H9 (cell line): ENCODE results near the gene FAM114A1. TPM values are rescaled to one million over a fixed set of nuclear protein-coding genes. Genes with fewer than 3 reads are reported as not detected.
A peak's percentile ranks its signal among the peaks of the same experiment; 100 is the strongest.

Experiments used
- DNase-seq: peaks from one replicate; pipeline ENCODE4 v3.0.0-alpha.2; 2017
- H2AFZ ChIP-seq: one replicate; pipeline ENCODE4 v1.6.1; 2013; ENCODE audit warnings: mild to moderate bottlenecking, low read length, control low read depth, moderate library complexity
- H2AK5ac ChIP-seq: 2 replicates; pipeline ENCODE4 v1.6.1; 2013; ENCODE audit warnings: low read length, control low read depth, mixed read lengths; ENCODE audit not compliant: insufficient read length
- H2BK120ac ChIP-seq: one replicate; pipeline ENCODE4 v1.6.1; 2013; ENCODE audit warnings: low read depth, mild to moderate bottlenecking, low read length, control low read depth, inconsistent platforms; ENCODE audit not compliant: poor library complexity, severe bottlenecking
- H2BK12ac ChIP-seq: 2 replicates; pipeline ENCODE4 v1.6.1; 2013; ENCODE audit warnings: low read length, control low read depth, mixed read lengths, low read depth; ENCODE audit not compliant: insufficient read length
- H2BK15ac ChIP-seq: 2 replicates; pipeline ENCODE4 v1.6.1; 2013; ENCODE audit warnings: low read depth, low read length, control low read depth
- H2BK20ac ChIP-seq: one replicate; pipeline ENCODE4 v1.6.1; 2013; ENCODE audit warnings: low read depth, mild to moderate bottlenecking, low read length, control low read depth, inconsistent platforms; ENCODE audit not compliant: poor library complexity, severe bottlenecking
- H2BK5ac ChIP-seq: 2 replicates; pipeline ENCODE4 v1.6.1; 2013; ENCODE audit warnings: low read length, control low read depth, mixed read lengths; ENCODE audit not compliant: insufficient read length
- H3K14ac ChIP-seq: 2 replicates; pipeline ENCODE4 v1.6.1; 2013; ENCODE audit warnings: low read length, control low read depth; ENCODE audit not compliant: insufficient read depth
- H3K18ac ChIP-seq: 2 replicates; pipeline ENCODE4 v1.6.1; 2013; ENCODE audit warnings: low read depth, mild to moderate bottlenecking, mixed read lengths, low read length, control low read depth; ENCODE audit not compliant: insufficient read length
- H3K23ac ChIP-seq: 2 replicates; pipeline ENCODE4 v1.6.1; 2013; ENCODE audit warnings: low read length, control low read depth, mixed read lengths, low read depth; ENCODE audit not compliant: insufficient read length
- H3K23me2 ChIP-seq: 2 replicates; pipeline ENCODE4 v1.6.1; 2013; ENCODE audit warnings: low read depth, mild to moderate bottlenecking, mixed read lengths, low read length, control low read depth; ENCODE audit not compliant: insufficient read length, poor library complexity, severe bottlenecking
- H3K27ac ChIP-seq: 2 replicates; pipeline ENCODE4 v1.5.1; 2013; ENCODE audit warnings: low read length, control low read depth, mixed read lengths, low read depth; ENCODE audit not compliant: insufficient read length
- H3K27me3 ChIP-seq: 2 replicates; pipeline ENCODE4 v1.6.1; 2013; ENCODE audit warnings: low read length, control low read depth, inconsistent platforms; ENCODE audit not compliant: insufficient read depth
- H3K4ac ChIP-seq: 2 replicates; pipeline ENCODE4 v1.6.1; 2013; ENCODE audit warnings: low read depth, mild to moderate bottlenecking, control low read depth, inconsistent platforms, low read length, moderate library complexity
- H3K4me1 ChIP-seq: 2 replicates; pipeline ENCODE4 v1.6.1; 2013; ENCODE audit warnings: low read length, control low read depth, inconsistent platforms; ENCODE audit not compliant: insufficient read depth
- H3K4me2 ChIP-seq: 2 replicates; pipeline ENCODE4 v1.6.1; 2013; ENCODE audit warnings: low read length, control low read depth, mixed read lengths; ENCODE audit not compliant: insufficient read length, insufficient read depth
- H3K56ac ChIP-seq: 2 replicates; pipeline ENCODE4 v1.6.1; 2013; ENCODE audit warnings: low read depth, mild to moderate bottlenecking, mixed read lengths, low read length, control low read depth; ENCODE audit not compliant: insufficient read length
- H3K79me1 ChIP-seq: 2 replicates; pipeline ENCODE4 v1.6.1; 2013; ENCODE audit warnings: low read depth, mild to moderate bottlenecking, moderate library complexity, low read length, control low read depth, inconsistent platforms; ENCODE audit not compliant: insufficient read depth, poor library complexity, severe bottlenecking
- H3K79me2 ChIP-seq: 2 replicates; pipeline ENCODE4 v1.6.1; 2013; ENCODE audit warnings: low read length, control low read depth, inconsistent platforms; ENCODE audit not compliant: insufficient read depth
- H3K9ac ChIP-seq: 2 replicates; pipeline ENCODE4 v1.6.1; 2013; ENCODE audit warnings: low read length, control low read depth, mixed read lengths; ENCODE audit not compliant: insufficient read length; ENCODE audit errors: extremely low read depth
- H3K9me3 ChIP-seq: one replicate; pipeline ENCODE4 v1.6.1; 2013; ENCODE audit warnings: low read depth, low read length, inconsistent platforms; ENCODE audit not compliant: control insufficient read depth
- H3T11ph ChIP-seq: one replicate; pipeline ENCODE4 v1.6.1; 2013; ENCODE audit warnings: mild to moderate bottlenecking, low read length, control low read depth, inconsistent platforms
- H4K20me1 ChIP-seq: one replicate; pipeline ENCODE4 v1.6.1; 2013; ENCODE audit not compliant: control insufficient read depth, insufficient read length, insufficient read depth
- H4K5ac ChIP-seq: 2 replicates; pipeline ENCODE4 v1.6.1; 2013; ENCODE audit warnings: low read depth, mild to moderate bottlenecking, mixed read lengths, low read length, control low read depth; ENCODE audit not compliant: insufficient read length
- H4K8ac ChIP-seq: replicated peaks from 2 replicates; pipeline ENCODE4 v1.6.1; 2013; ENCODE audit warnings: low read length, control low read depth, mixed read lengths, low read depth; ENCODE audit not compliant: insufficient read length
- H4K91ac ChIP-seq: 2 replicates; pipeline ENCODE4 v1.6.1; 2013; ENCODE audit warnings: low read depth, mild to moderate bottlenecking, moderate library complexity, mixed read lengths, low read length, control low read depth; ENCODE audit not compliant: insufficient read length
- H3K27ac Mint-ChIP-seq, 3 experiments: 2 replicates in 2 of 3; 3 replicates in 1 of 3; pipeline ENCODE4 v1.8.0; 2020 to 2021; ENCODE audit warnings: mixed read lengths in 3 of 3, mild to moderate bottlenecking in 1 of 3, moderate library complexity in 1 of 3
- H3K27me3 Mint-ChIP-seq: 2 replicates; pipeline ENCODE4 v1.8.0; 2021; ENCODE audit warnings: low read depth, mild to moderate bottlenecking, moderate library complexity, mixed read lengths
- H3K36me3 Mint-ChIP-seq, 3 experiments: 2 replicates in 2 of 3; 3 replicates in 1 of 3; pipeline ENCODE4 v1.8.0; 2020 to 2021; ENCODE audit warnings: low read depth in 3 of 3, mixed read lengths in 3 of 3; ENCODE audit not compliant: insufficient read depth in 1 of 3
- H3K4me1 Mint-ChIP-seq, 2 experiments: 2 replicates each; pipeline ENCODE4 v1.8.0; 2020; ENCODE audit warnings: mixed read lengths in 2 of 2
- H3K4me3 Mint-ChIP-seq, 2 experiments: 2 replicates in 1 of 2; 3 replicates in 1 of 2; pipeline ENCODE4 v1.8.0; 2020 to 2021; ENCODE audit warnings: mild to moderate bottlenecking in 2 of 2, mixed read lengths in 2 of 2, moderate library complexity in 1 of 2
- H3K9me3 Mint-ChIP-seq, 2 experiments: 2 replicates in 1 of 2; 3 replicates in 1 of 2; pipeline ENCODE4 v1.8.0; 2020; ENCODE audit warnings: mild to moderate bottlenecking in 2 of 2, mixed read lengths in 2 of 2, moderate library complexity in 1 of 2
- WGBS: extraction: QIAGEN DNeasy Blood & Tissue Kit; methylation state at CpG from one replicate; pipeline ENCODE4 v1.1.7; 2013; ENCODE audit warnings: missing lambda C conversion rate, low lambda C conversion rate, mixed read lengths; ENCODE audit not compliant: insufficient read length; ENCODE audit errors: extremely low coverage; 5-methylcytosine and 5-hydroxymethylcytosine counted together
- total RNA-seq: library from RNA; stranded (reverse); gene quantifications from 2 replicates; pipeline ENCODE4 v1.2.1, GENCODE V29; 2021
- TF ChIP-seq, protein P1 (sequence below): fragments of 200-600 bp; sonication (generic); conservative IDR thresholded peaks from 3 replicates; pipeline ENCODE4 v1.8.0; 2021; ENCODE audit warnings: antibody characterized with exemption, mild to moderate bottlenecking

Gene FAM114A1
- total RNA-seq, 1 experiment from 2014 or later = 9.9 TPM

DNA sequence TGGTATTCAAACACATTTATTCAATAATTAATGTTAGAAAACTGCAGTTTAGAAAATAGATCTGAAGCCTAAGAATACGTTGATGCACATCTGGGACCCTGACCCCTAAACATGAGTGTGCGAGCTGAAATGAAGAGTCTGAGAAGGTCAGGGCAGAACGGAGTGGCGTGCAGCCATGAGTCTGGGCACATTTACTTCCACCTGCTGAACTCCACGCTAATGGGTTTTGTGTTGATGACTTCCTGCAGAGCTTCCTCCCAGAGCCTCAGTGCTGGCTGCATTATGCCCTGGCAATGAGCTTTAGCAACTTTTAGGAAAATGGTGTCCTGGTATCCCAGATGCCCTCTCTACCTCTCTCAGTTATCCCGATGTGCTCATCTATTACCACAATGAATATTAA is 53.1 kb downstream of the FAM114A1 start:
- no peaks in the 10 kb centered on the region for H3K4me1 ChIP-seq
- H3K27me3 ChIP-seq = no peaks in the 10 kb centered on the region
- no peak overlapping the region for H2AFZ ChIP-seq
- H3K14ac ChIP-seq = no peak overlapping the region
- H2BK5ac ChIP-seq = no peak overlapping the region
- peaks cover 0 to 7% of the 10 kb centered on the region in 2 experiments; a peak in 1 of 4 replicates for H3K4me1 Mint-ChIP-seq
- no peak overlapping the region for H4K8ac ChIP-seq
- H3K79me2 ChIP-seq = no peaks in the 10 kb centered on the region
- H3K9me3 Mint-ChIP-seq = no peaks in the 10 kb centered on the region; a peak in 1 of 5 replicates
- no peak overlapping the region for H4K5ac ChIP-seq
- H3K27ac Mint-ChIP-seq = 0 out of 7 replicates have a peak overlapping the region, but pooled peaks of 1 of the 3 experiments have one; percentile 10
- H3K23me2 ChIP-seq = no peaks in the 10 kb centered on the region
- no peaks in the 10 kb centered on the region; the same call in 1 of the 2 replicates for H3K27me3 Mint-ChIP-seq
- no peak overlapping the region for H3K4me3 Mint-ChIP-seq
- H3K18ac ChIP-seq = no peak overlapping the region
- no peak overlapping the region for H3K27ac ChIP-seq
- no peak overlapping the region for H2BK12ac ChIP-seq
- no peak overlapping the region for H3K9ac ChIP-seq
- no peak overlapping the region for H4K91ac ChIP-seq
- TF ChIP-seq, protein P1, sequence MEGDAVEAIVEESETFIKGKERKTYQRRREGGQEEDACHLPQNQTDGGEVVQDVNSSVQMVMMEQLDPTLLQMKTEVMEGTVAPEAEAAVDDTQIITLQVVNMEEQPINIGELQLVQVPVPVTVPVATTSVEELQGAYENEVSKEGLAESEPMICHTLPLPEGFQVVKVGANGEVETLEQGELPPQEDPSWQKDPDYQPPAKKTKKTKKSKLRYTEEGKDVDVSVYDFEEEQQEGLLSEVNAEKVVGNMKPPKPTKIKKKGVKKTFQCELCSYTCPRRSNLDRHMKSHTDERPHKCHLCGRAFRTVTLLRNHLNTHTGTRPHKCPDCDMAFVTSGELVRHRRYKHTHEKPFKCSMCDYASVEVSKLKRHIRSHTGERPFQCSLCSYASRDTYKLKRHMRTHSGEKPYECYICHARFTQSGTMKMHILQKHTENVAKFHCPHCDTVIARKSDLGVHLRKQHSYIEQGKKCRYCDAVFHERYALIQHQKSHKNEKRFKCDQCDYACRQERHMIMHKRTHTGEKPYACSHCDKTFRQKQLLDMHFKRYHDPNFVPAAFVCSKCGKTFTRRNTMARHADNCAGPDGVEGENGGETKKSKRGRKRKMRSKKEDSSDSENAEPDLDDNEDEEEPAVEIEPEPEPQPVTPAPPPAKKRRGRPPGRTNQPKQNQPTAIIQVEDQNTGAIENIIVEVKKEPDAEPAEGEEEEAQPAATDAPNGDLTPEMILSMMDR = no peak
- H2AK5ac ChIP-seq = no peak overlapping the region
- no peak overlapping the region for H3K56ac ChIP-seq
- no peak overlapping the region for H2BK120ac ChIP-seq
- peaks cover 0 to 8% (median 7%) of the 10 kb centered on the region in 3 experiments; a peak in 5 of 7 replicates for H3K36me3 Mint-ChIP-seq
- H3K23ac ChIP-seq = no peak overlapping the region
- H4K20me1 ChIP-seq = no peaks in the 10 kb centered on the region
- H3K79me1 ChIP-seq = no peaks in the 10 kb centered on the region
- no CpG with 5 or more reads among the region's 6 CpGs for WGBS
- no peak overlapping the region for H2BK15ac ChIP-seq
- H3T11ph ChIP-seq = no peak overlapping the region
- DNase-seq = no peak
- H2BK20ac ChIP-seq = no peak overlapping the region
- H3K4me2 ChIP-seq = no peak overlapping the region
- no peak overlapping the region for H3K4ac ChIP-seq
- no peaks in the 10 kb centered on the region for H3K9me3 ChIP-seq
